GM12873 (cell line): ENCODE measurements around the gene BOK.

Experiments
- CTCF ChIP-seq: IDR thresholded peaks from 2 replicates; pipeline ENCODE4 v1.5.1; 2012; ENCODE audit warnings: low read depth, mild to moderate bottlenecking, moderate library complexity, low read length, control low read depth; ENCODE audit not compliant: insufficient read depth; ENCODE audit errors: missing control alignments

Gene BOK

GRCh38 chr2:241615522-241616052 lies 57.0 kb downstream of the BOK start:
- no peak for TF ChIP-seq CTCF

GRCh38 chr2:241616168-241617125 lies 57.9 kb downstream of the BOK start:
- TF ChIP-seq CTCF = no peak

GRCh38 chr2:241617431-241618154 lies 59.0 kb downstream of the BOK start:
- TF ChIP-seq CTCF = no peak

- TF ChIP-seq CTCF = no peak
Measured at GRCh38 chr2:241618296-241618805, 59.8 kb downstream of the BOK start.

- TF ChIP-seq CTCF = no peak
Measured at GRCh38 chr2:241618829-241619228, 60.3 kb downstream of the BOK start.

- TF ChIP-seq CTCF = no peak
Measured at GRCh38 chr2:241619597-241620418, 61.3 kb downstream of the BOK start.
